ENCODE data around the gene ARFGAP1. TPM values are rescaled to one million over a fixed set of nuclear protein-coding genes. Genes with fewer than 3 reads are reported as not detected.

The ARFGAP1 gene
- total and polyA plus RNA-seq, 4 donors: 47.0 to 108 (median 87.6) TPM

- DNase-seq (no peak), ATAC-seq (ENCODE audit: insufficient read depth, low FRiP score) (no peak)
- Histone ChIP-seq H3K4me1 (ENCODE audit: control insufficient read depth in 5 of 5, insufficient read depth in 5 of 5, low read length in 5 of 5) (peaks cover 0 to 9% (median 0%) of the 10 kb centered on the region in 5 donors), H3K9ac (ENCODE audit: insufficient read depth in 1 of 2, low read length in 2 of 2) (no peak overlapping the region), H3K36me3 (ENCODE audit: control insufficient read depth in 4 of 4, insufficient read depth in 4 of 4, low read length in 4 of 4) (no peaks in the 10 kb centered on the region), H3K4me3 (no peak overlapping the region), H3K27ac (ENCODE audit: low read depth in 1 of 2, low read length in 1 of 2) (no peak overlapping the region), H3K9me3 (ENCODE audit: control insufficient read depth in 4 of 4, insufficient read depth in 3 of 4, low read length in 3 of 4) (no peaks in the 10 kb centered on the region), H3K27me3 (ENCODE audit: control insufficient read depth in 3 of 3, insufficient read depth in 3 of 3, low read length in 2 of 3) (no peaks in the 10 kb centered on the region)
- WGBS, 2 donors: 39 to 59% methylated on average over 11 of the region's 11 CpGs
- TF ChIP-seq, protein P1, sequence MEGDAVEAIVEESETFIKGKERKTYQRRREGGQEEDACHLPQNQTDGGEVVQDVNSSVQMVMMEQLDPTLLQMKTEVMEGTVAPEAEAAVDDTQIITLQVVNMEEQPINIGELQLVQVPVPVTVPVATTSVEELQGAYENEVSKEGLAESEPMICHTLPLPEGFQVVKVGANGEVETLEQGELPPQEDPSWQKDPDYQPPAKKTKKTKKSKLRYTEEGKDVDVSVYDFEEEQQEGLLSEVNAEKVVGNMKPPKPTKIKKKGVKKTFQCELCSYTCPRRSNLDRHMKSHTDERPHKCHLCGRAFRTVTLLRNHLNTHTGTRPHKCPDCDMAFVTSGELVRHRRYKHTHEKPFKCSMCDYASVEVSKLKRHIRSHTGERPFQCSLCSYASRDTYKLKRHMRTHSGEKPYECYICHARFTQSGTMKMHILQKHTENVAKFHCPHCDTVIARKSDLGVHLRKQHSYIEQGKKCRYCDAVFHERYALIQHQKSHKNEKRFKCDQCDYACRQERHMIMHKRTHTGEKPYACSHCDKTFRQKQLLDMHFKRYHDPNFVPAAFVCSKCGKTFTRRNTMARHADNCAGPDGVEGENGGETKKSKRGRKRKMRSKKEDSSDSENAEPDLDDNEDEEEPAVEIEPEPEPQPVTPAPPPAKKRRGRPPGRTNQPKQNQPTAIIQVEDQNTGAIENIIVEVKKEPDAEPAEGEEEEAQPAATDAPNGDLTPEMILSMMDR (IDR thresholded peaks at IDR 0.05; ENCODE audit: control extremely low read depth, extremely low read depth): no peak
Observed at GRCh38 chr20:63241272-63241671, 31.3 kb upstream of the ARFGAP1 start.

- Histone ChIP-seq H3K9me3 (ENCODE audit: control insufficient read depth in 4 of 4, insufficient read depth in 3 of 4, low read length in 3 of 4) (no peaks in the 10 kb centered on the region), H3K4me1 (ENCODE audit: control insufficient read depth in 5 of 5, insufficient read depth in 5 of 5, low read length in 5 of 5) (peaks cover 0 to 9% (median 0%) of the 10 kb centered on the region in 5 donors), H3K27ac (ENCODE audit: low read depth in 1 of 2, low read length in 1 of 2) (no peak overlapping the region), H3K36me3 (ENCODE audit: control insufficient read depth in 4 of 4, insufficient read depth in 4 of 4, low read length in 4 of 4) (no peaks in the 10 kb centered on the region), H3K27me3 (ENCODE audit: control insufficient read depth in 3 of 3, insufficient read depth in 3 of 3, low read length in 2 of 3) (no peaks in the 10 kb centered on the region), H3K9ac (ENCODE audit: insufficient read depth in 1 of 2, low read length in 2 of 2) (no peak overlapping the region), H3K4me3 (no peak overlapping the region)
- 88 to 93% methylated on average over 18 to 21 of the region's 21 CpGs for WGBS, 2 donors
- no peak for DNase-seq
- TF ChIP-seq, protein P1 (IDR thresholded peaks at IDR 0.05; ENCODE audit: control extremely low read depth, extremely low read depth): no peak
- ATAC-seq (ENCODE audit: insufficient read depth, low FRiP score): no peak
Observed at GRCh38 chr20:63242736-63243135, 29.9 kb upstream of the ARFGAP1 start.

DNA sequence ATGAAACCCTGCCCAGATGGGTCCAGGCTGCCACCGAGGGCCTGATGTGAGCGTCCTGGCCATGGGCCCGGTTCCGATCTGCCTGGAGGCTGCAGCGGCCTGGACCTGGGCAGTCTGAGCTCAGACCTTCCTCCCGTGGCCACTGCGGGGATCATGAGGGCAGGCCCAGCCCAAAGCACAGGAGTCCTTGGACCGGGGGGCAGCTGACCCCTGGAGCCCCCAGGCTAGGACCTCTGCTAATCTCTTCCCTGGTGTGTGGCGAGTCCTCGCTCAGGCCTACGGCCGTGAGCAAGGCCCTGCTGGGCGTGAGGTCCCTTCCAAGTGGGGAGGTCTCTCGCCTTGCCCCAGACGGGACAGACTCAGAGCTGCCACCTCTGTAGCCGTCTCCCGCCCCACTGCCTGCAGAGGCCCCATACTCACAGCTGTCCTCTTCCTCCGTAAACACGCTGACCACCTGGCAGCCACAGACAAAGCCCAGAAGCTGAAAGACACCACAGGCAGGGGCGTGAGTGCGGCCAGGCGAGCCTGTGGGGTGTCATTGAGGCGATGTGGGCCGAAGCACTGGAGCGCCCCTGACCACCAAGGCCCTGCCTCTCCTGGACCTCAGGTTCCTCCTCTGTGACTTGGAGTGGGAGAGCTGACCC lies 28.9 kb upstream of the ARFGAP1 start:
- H3K36me3 ChIP-seq (ENCODE audit: control insufficient read depth in 4 of 4, insufficient read depth in 4 of 4, low read length in 4 of 4): no peaks in the 10 kb centered on the region
- no peaks in the 10 kb centered on the region for H3K9me3 ChIP-seq (ENCODE audit: control insufficient read depth in 4 of 4, insufficient read depth in 3 of 4, low read length in 3 of 4)
- peaks cover 0 to 4% (median 0%) of the 10 kb centered on the region in 5 donors for H3K4me1 ChIP-seq (ENCODE audit: control insufficient read depth in 5 of 5, insufficient read depth in 5 of 5, low read length in 5 of 5)
- no peak for DNase-seq
- ATAC-seq (ENCODE audit: insufficient read depth, low FRiP score): no peak
- no peak overlapping the region for H3K27ac ChIP-seq (ENCODE audit: low read depth in 1 of 2, low read length in 1 of 2)
- 82 to 84% methylated on average over 25 of the region's 25 CpGs for WGBS, 2 donors
- TF ChIP-seq, protein P1 (IDR thresholded peaks at IDR 0.05; ENCODE audit: control extremely low read depth, extremely low read depth): no peak
- no peaks in the 10 kb centered on the region for H3K27me3 ChIP-seq (ENCODE audit: control insufficient read depth in 3 of 3, insufficient read depth in 3 of 3, low read length in 2 of 3)
- no peak overlapping the region for H3K4me3 ChIP-seq
- H3K9ac ChIP-seq (ENCODE audit: insufficient read depth in 1 of 2, low read length in 2 of 2): no peak overlapping the region

GRCh38 chr20:63244468-63244867 lies 28.1 kb upstream of the ARFGAP1 start:
- H3K27ac ChIP-seq (ENCODE audit: low read depth in 1 of 2, low read length in 1 of 2): no peak overlapping the region
- H3K36me3 ChIP-seq (ENCODE audit: control insufficient read depth in 4 of 4, insufficient read depth in 4 of 4, low read length in 4 of 4): no peaks in the 10 kb centered on the region
- DNase-seq (no peak), ATAC-seq (ENCODE audit: insufficient read depth, low FRiP score) (no peak)
- no peak overlapping the region for H3K9ac ChIP-seq (ENCODE audit: insufficient read depth in 1 of 2, low read length in 2 of 2)
- no peaks in the 10 kb centered on the region for H3K9me3 ChIP-seq (ENCODE audit: control insufficient read depth in 4 of 4, insufficient read depth in 3 of 4, low read length in 3 of 4)
- no peak overlapping the region for H3K4me3 ChIP-seq
- WGBS, 2 donors: 84 to 93% methylated on average over 8 to 10 of the region's 10 CpGs
- peaks cover 0 to 4% (median 0%) of the 10 kb centered on the region in 5 donors for H3K4me1 ChIP-seq (ENCODE audit: control insufficient read depth in 5 of 5, insufficient read depth in 5 of 5, low read length in 5 of 5)
- TF ChIP-seq, protein P1 (IDR thresholded peaks at IDR 0.05; ENCODE audit: control extremely low read depth, extremely low read depth): no peak
- H3K27me3 ChIP-seq (ENCODE audit: control insufficient read depth in 3 of 3, insufficient read depth in 3 of 3, low read length in 2 of 3): peaks cover 0 to 4% (median 0%) of the 10 kb centered on the region in 3 donors
